Gastrocnemius medialis (tissue), 4 donors: ENCODE data around the gene UNC5C.

Experiments
- POLR2A ChIP-seq, 2 donors: fragments of 450-650 bp; IDR thresholded peaks; one replicate each; pipeline ENCODE4 v1.6.1; 2017; ENCODE audit warnings: antibody characterized with exemption in 2 of 2, mild to moderate bottlenecking in 2 of 2, moderate library complexity in 2 of 2
- TF ChIP-seq, protein P1 (sequence below), 5 experiments: fragments of 450-650 bp in 3 of 5; fragments of 200-600 bp in 2 of 5; sonication (generic) in 2 of 5; IDR thresholded peaks in 4 of 5; conservative IDR thresholded peaks in 1 of 5; 1 replicate in 4 of 5; 2 replicates in 1 of 5; pipeline ENCODE4 v1.5.1; 2016 to 2019; ENCODE audit warnings: antibody characterized with exemption in 5 of 5, mild to moderate bottlenecking in 3 of 5, moderate library complexity in 3 of 5

DNA sequence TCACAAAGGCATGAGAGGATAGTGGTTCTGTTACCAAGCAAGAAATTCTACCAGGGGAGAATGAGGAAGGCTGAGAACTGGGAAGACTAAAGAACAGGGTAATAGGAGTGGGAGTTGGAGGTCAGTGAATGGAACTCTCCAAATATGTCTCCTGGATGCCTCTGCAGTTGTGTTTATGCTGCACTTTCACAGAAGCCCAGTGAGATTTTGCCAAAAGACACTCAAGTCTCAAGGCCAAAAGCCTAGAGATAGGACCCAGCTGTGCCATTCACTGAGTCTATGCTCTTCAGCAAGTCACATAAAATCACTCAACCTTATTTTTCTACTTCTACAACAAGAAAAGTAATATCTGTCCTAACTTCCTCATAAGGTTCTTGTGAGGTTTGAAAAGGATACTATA, 285.4 kb downstream of the UNC5C start:
- TF ChIP-seq, protein P1, sequence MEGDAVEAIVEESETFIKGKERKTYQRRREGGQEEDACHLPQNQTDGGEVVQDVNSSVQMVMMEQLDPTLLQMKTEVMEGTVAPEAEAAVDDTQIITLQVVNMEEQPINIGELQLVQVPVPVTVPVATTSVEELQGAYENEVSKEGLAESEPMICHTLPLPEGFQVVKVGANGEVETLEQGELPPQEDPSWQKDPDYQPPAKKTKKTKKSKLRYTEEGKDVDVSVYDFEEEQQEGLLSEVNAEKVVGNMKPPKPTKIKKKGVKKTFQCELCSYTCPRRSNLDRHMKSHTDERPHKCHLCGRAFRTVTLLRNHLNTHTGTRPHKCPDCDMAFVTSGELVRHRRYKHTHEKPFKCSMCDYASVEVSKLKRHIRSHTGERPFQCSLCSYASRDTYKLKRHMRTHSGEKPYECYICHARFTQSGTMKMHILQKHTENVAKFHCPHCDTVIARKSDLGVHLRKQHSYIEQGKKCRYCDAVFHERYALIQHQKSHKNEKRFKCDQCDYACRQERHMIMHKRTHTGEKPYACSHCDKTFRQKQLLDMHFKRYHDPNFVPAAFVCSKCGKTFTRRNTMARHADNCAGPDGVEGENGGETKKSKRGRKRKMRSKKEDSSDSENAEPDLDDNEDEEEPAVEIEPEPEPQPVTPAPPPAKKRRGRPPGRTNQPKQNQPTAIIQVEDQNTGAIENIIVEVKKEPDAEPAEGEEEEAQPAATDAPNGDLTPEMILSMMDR (IDR thresholded peaks at IDR 0.05 in 4 of 5, conservative IDR thresholded peaks at IDR 0.05 in 1 of 5) = no peak
- no peak for TF ChIP-seq POLR2A (IDR thresholded peaks at IDR 0.05)
